Left colon (tissue), 2 donors: Measurements from ENCODE around the gene EP400. TPM values are rescaled to one million over a fixed set of nuclear protein-coding genes. Genes with fewer than 3 reads are reported as not detected.
"Not testable (repeated sequence)": the region's sequence is repeated elsewhere in the genome, so short reads cannot be mapped to it uniquely, and the experiment has no call there.

Source experiments
- ATAC-seq: fragments of 200-7000 bp; cut with Tn5 transposase; one replicate; pipeline ENCODE4 v1.9.1; 2020; ENCODE audit warnings: mild to moderate bottlenecking, moderate library complexity
- DNase-seq, 2 donors: peaks; one replicate each; pipeline ENCODE4 v3.0.0-alpha.2; 2020
- intact Hi-C, 2 donors: fragments of 100-400 bp; cut with DNase I in 1 of 2; cut with micrococcal nuclease in 1 of 2; formaldehyde crosslinking; loops; one replicate each; pipeline versions ENCODE4 v1.11.2 to v1.14.0; 2022; cut with DNase I, micrococcal nuclease
- total RNA-seq, 2 donors: library from RNA; stranded (reverse); fragmentation: NEBNext Ultra II Directional; extraction: Animal tissue kit (Norgen Biotek cat#: 25700); gene quantifications; one replicate each; pipeline ENCODE4 v1.2.1, GENCODE V29; 2021
- donor health status: DM: no; HTN: no; CAD: no.
- donor health status: DM: yes; HTN: yes; CAD: no.

Gene EP400
- total RNA-seq, 2 donors from 2014 or later, result 28.2 to 38.2 TPM

- no peak for DNase-seq
- ATAC-seq, result peak; percentile 31
- intact Hi-C loops, result no loop called here
Observed at GRCh38 chr12:131980263-131980662, 30.5 kb downstream of the EP400 start.

DNA sequence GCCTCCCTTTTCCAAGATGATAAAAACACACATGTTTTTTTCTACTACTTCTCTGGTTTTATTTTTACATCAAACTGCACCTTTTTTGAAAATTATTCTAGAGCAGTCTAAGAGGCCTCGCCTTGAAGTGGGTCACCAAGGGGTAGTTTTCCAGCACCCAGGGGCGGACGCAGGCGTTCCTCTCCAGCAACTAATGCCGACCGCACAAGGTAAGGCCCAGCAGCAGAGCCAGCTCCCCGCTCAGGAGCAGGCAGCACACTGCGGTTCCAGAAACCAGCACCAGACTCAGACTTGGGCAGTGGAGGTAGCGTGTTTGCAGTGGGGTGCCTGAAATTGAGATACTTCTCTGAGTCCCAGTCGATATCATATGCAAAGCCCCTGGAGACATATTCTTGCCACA, 31.6 kb downstream of the EP400 start:
- ATAC-seq, result no peak
- DNase-seq, result no peak
- intact Hi-C loops, result no loop called here

DNA sequence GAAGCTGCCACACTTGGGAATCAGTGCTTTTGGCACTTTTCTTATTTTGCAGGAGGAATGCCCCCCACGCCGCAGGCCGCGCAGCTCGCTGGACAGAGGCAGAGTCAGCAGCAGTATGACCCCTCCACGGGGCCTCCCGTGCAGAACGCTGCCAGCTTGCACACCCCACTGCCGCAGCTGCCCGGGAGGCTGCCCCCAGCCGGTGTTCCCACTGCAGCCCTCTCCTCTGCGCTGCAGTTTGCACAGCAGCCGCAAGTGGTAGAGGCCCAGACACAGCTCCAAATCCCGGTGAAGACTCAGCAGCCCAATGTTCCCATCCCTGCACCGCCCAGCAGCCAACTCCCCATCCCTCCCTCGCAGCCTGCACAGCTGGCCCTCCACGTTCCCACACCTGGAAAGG, 32.3 kb downstream of the EP400 start:
- DNase-seq (no peak), ATAC-seq (no peak)
- intact Hi-C loops, result no loop called here

DNA sequence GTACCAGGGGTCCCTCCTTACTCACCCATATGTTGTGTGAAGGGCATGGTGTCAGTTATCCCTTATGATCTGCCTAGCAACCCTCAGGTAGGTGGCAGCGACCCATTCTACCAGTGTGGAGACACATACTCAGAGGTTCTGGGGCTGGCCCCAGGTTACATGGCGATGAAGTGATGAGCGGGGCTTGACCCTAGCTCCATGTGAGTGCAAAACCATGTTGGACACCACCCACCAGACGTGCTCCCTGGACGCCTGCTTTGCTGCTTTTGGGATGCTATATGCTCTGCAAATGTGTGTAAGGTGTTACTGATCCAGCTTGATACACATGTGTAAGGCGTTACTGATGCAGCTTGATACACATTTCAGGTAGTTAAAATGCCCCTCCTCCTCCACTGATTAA, 33.3 kb downstream of the EP400 start:
- ATAC-seq (no peak), DNase-seq (no peak)
- intact Hi-C loops, result no loop called here

- intact Hi-C loops, result no loop called here
- DNase-seq, result no peak
- no peak for ATAC-seq
Observed at GRCh38 chr12:131983554-131983953, 33.8 kb downstream of the EP400 start.

DNA sequence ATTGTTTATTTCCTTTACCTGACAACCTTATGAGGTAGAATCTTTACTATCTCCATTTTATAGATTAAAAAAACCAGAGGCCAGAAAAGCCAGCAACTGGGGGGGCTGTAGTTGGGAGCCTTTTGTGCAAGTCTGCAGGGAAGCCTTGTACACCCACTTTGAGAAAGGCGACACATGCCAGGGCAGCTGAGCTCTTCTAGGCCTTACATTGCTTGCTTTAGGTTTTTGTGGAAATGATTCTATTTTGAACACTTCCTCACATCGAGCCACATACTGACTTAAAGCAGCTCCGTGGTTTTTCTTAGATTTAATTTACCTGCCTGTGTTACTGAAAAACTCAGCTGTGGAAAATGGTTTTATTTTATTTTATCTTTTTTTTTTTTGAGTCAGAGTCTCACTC, 34.6 kb downstream of the EP400 start:
- intact Hi-C loops, result no loop called here
- DNase-seq (no peak), ATAC-seq (no peak)

DNA sequence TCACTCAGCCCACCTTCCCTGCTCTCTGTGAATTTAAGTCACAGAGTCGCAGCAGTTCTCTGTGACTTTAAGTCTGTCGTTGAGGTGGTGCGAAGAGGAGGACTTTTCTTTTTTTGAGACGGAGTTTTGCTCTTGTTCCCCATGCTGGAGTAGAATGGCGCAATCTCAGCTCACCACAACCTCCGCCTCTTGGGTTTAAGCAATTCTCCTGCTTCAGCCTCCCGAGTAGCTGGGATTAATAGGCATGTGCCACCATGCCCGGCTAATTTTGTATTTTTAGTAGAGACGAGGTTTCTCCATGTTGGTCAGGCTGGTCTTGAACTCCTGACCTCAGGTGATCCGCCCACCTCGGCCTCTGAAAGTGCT, 35.8 kb downstream of the EP400 start:
- DNase-seq, intact Hi-C loops, ATAC-seq: not testable (repeated sequence)

DNA sequence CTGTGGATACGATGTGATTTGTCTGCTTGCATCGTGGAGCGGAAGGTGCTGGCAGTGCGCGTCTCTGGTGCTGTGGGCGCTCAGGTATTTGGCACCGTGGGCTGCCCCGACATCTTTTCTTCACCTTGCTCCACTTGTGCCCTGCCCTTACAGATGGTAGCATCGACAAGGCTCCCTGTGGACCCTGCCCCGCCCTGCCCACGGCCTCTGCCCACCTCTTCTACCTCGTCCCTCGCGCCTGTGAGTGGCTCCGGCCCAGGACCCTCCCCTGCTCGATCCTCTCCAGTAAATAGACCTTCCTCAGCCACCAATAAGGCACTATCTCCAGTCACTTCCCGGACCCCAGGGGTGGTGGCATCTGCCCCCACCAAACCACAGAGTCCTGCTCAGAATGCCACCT, 36.6 kb downstream of the EP400 start:
- no peak for DNase-seq
- no peak for ATAC-seq
- intact Hi-C loops, result no loop called here

DNA sequence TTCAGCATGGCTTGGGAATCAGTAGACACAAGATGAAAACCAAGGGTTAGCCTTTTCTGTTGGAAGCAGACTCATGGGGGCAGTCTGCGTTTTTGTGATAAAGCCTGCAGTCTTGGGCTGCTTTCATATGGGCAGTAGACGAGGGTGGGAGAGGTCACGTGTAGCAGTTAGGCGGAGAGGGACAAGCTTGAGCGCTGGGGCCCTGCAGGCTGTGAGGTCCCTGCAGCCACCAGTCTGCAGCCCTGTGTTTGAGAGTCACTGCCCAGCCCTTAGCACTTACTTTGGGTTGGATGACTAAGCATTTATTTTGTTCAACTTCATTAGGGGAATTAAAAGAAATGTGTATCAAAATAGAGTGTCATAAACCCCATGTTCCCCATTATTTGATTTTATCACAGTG, 37.2 kb downstream of the EP400 start:
- ATAC-seq (no peak), DNase-seq (no peak)
- intact Hi-C loops, result no loop called here

DNA sequence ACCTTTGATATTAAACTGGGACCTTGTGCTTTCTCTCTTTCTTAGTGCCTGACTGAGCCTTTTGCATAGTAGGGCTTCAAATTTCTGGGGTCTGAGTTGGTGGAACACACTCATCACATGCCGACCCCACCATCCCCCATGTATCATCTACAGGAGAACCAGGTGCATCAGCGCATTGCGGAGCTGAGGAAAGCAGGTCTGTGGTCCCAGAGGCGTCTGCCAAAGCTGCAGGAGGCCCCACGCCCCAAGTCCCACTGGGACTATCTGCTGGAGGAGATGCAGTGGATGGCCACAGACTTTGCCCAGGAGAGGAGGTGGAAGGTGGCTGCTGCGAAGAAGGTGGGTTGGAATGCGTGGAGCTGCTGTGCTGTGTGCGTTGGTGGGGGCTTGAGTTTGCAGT, 37.8 kb downstream of the EP400 start:
- DNase-seq (no peak), ATAC-seq (no peak)
- intact Hi-C loops, result no loop called here

DNA sequence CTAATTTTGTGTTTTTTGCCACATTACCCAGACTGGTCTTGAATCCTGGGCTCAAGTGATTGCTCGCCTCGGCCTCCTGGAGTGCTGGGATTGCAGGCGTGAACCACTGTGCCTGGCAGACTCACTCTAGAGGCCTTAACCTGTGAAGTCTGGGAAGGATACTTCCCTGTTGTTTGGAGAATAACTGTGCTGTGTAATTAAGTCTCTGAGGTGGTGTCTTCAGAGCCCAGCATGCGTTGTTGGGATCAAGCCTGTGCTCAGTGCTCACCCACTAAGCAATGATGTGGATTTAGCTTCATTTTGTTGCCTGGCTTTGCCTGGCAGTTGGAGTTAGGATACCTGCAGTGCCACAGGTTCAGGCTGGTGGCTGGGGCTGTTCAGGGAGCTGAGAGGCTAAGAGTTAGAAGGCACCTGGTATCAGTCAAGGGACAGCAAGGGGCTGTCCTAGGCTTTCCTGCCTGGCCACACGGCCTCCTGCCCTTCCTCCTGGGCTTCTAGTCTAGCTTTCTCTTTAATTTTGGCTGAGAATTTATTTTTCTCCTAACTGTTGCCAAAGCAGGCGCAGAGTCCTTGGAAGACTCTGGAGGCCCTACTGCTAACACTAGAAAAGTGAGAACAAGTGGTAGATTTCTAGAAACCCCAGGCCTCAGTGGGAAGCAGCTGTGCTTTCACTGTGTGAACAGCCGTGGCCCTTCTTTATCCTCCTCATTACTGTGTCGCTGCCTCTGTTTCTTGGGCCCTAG, 38.5 kb downstream of the EP400 start:
- ATAC-seq (no peak), DNase-seq (no peak)
- intact Hi-C loops, result no loop called here

DNA sequence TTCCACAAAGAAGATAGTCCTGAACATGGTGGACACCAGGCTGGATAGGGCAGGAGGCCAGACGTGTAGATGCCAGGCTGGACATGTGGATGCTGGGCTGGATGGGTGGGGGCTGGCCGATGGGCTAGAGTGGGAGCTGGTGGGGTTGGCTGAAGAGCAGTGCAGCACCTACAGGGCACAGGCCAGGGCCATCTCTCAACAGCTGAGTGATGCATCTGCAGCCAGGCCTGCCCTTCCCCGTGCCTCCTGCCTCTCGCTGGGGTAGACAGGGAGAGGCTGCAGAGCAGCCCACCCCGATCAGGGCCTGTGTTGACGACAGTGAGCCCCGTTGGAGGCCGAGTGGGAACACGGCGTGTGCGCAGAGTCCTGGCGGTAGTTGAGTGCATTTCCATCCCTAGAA, 39.3 kb downstream of the EP400 start:
- intact Hi-C loops, result no loop called here
- ATAC-seq (no peak), DNase-seq (no peak)

GRCh38 chr12:131990066-131990979, 40.6 kb downstream of the EP400 start:
- ATAC-seq, result no peak
- intact Hi-C loops, result no loop called here
- DNase-seq, result no peak

GRCh38 chr12:131990980-131991305, 41.2 kb downstream of the EP400 start:
- DNase-seq (no peak), ATAC-seq (no peak)

GRCh38 chr12:131991816-131992430, 42.2 kb downstream of the EP400 start:
- no peak for DNase-seq
- no peak for ATAC-seq
- intact Hi-C loops, result no loop called here

More at GRCh38 chr12:131990980-131991305, 41.2 kb downstream of the EP400 start:
- intact Hi-C loops, result no loop called here

DNA sequence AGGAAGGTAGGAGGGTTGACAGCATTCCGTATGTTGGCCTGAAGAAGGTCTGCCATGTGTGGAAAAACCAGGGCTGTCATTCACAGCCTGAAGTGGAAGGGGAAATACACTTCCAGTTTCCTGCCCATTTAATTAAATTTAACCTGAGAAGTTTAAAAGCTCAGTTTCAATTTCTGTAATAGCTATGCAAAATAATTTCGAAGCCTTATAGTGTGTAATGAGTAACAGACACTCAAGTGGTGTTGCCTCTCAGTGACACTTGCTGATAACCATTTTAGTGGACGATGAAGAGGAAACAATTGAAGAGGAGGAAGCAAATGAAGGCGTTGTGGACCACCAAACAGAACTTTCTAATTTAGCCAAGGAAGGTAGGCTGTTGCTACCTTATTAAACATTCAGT, 44.8 kb downstream of the EP400 start:
- no peak for ATAC-seq
- intact Hi-C loops, result no loop called here

DNA sequence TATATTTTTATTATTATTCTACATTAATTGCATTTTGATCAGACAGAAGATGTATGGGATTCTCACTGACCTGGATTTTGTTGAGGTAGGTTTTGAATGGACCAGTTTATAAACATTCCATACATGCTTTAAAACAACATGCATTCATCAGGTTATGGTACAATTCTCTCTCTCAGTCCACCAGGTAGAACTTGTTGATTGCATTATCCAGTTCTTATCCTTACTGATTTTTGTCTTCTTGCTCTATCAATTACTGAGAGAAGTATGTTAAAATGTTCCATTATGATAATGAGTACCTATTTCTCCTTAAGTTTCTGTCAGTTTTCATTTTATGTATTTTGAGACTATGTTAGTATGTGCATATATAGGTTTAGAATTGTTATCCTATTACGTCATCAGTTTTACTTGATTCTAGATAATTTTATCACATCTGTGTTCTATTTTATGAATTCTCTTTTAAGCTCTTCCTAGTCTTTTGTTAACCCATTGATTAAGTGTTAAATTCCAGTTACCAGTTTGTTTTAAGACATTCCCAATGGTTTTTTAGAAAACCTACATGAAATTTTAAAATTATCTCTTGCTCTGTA, 50.6 kb downstream of the EP400 start:
- intact Hi-C loops, result no loop called here
- DNase-seq, result no peak
- no peak for ATAC-seq

More for the DNA sequence above, 44.8 kb downstream of the EP400 start:
- no peak for DNase-seq

GRCh38 chr12:132003846-132004245, 54.1 kb downstream of the EP400 start:
- DNase-seq, result no peak
- no peak for ATAC-seq
- intact Hi-C loops, result no loop called here

GRCh38 chr12:132004946-132005345, 55.2 kb downstream of the EP400 start:
- ATAC-seq (no peak), DNase-seq (no peak)
- intact Hi-C loops, result no loop called here
